HCT116 (cell line): ENCODE data around the gene WDR27. TPM values are rescaled to one million over a fixed set of nuclear protein-coding genes. Genes with fewer than 3 reads are reported as not detected.

Experiments
- ATAC-seq: fragments of 200-7000 bp; cut with Tn5 transposase; 2 replicates; pipeline ENCODE4 v1.9.1; 2020; ENCODE audit warnings: mild to moderate bottlenecking, moderate library complexity
- BruUV-seq: library from RNA; stranded (reverse); fragments of 400-500 nt; replicated peaks from 2 replicates; lab custom pipeline; 2021; lab: Mats Ljungman, UMichigan
- CTCF ChIA-PET: fragments of 300-600 bp; sonication (Branson Sonifier 250); formaldehyde crosslinking; loops from one replicate; lab custom pipeline; 2021; ENCODE audit warnings: antibody characterized with exemption; lab: Charles Lee
- POLR2A ChIA-PET: fragments of 300-600, 350-600 bp; sonication (Branson Sonifier 250); formaldehyde crosslinking; loops from one replicate; lab custom pipeline; 2021; ENCODE audit warnings: antibody characterized with exemption; lab: Charles Lee
- RAD21 ChIA-PET, 2 experiments: fragments of 300-600 bp; sonication (Branson Sonifier 250); formaldehyde crosslinking; loops; one replicate each; lab custom pipeline; 2023; ENCODE audit warnings: low total read pairs in 2 of 2; ENCODE audit not compliant: uncharacterized antibody in 2 of 2, unreplicated experiment in 2 of 2, low non-redundant PET in 1 of 2; lab: Charles Lee
- DNase-seq: peaks from one replicate; pipeline ENCODE4 v3.0.0-alpha.2; 2010; ENCODE audit warnings: low read depth, low spot score
- H2AFZ ChIP-seq: fragments of 200-600 bp; shearing (Covaris generic), sonication (generic); 2 replicates; pipeline ENCODE4 v1.6.1; 2017; ENCODE audit warnings: low read depth, mixed run types, mixed read lengths, antibody characterized with exemption, low read length; ENCODE audit not compliant: poor library complexity, severe bottlenecking
- H3K27ac ChIP-seq: 2 replicates; pipeline ENCODE4 v1.5.1; 2012; ENCODE audit warnings: low read depth, low read length
- H3K27me3 ChIP-seq: fragments of 200-600 bp; sonication (generic); 2 replicates; pipeline ENCODE4 v1.6.1; 2016; ENCODE audit warnings: mixed run types, low read length, mixed read lengths; ENCODE audit not compliant: insufficient read depth
- H3K36me3 ChIP-seq, 2 experiments: fragments of 200-500 bp in 1 of 2; fragments of 200-600 bp in 1 of 2; sonication (Bioruptor generic) in 1 of 2; sonication (generic) in 1 of 2; 2 replicates each; pipeline versions ENCODE4 v1.5.1 to v1.6.1; 2014 to 2016; ENCODE audit warnings: low read length in 2 of 2, inconsistent platforms in 1 of 2, mixed read lengths in 1 of 2, mixed run types in 1 of 2; ENCODE audit not compliant: insufficient read depth in 2 of 2, control insufficient read depth in 1 of 2
- H3K4me1 ChIP-seq, 2 experiments: fragments of 200-600 bp in 1 of 2; sonication (generic) in 1 of 2; 2 replicates each; pipeline versions ENCODE4 v1.5.1 to v1.6.1; 2012 to 2017; ENCODE audit warnings: low read length in 2 of 2, inconsistent platforms in 1 of 2, mild to moderate bottlenecking in 1 of 2, mixed read lengths in 1 of 2, mixed run types in 1 of 2, moderate library complexity in 1 of 2; ENCODE audit not compliant: insufficient read depth in 2 of 2, control insufficient read depth in 1 of 2
- H3K4me2 ChIP-seq: fragments of 200-600 bp; sonication (generic); 2 replicates; pipeline ENCODE4 v1.6.1; 2017; ENCODE audit warnings: mixed run types, low read length, mixed read lengths
- H3K4me3 ChIP-seq, 2 experiments: fragments of 200-600 bp in 1 of 2; sonication (generic) in 1 of 2; replicated peaks in 1 of 2; 2 replicates each; pipeline ENCODE4 v1.5.1; 2011 to 2016; ENCODE audit warnings: low read length in 2 of 2, control low read depth in 1 of 2, low read depth in 1 of 2, mild to moderate bottlenecking in 1 of 2, mixed read lengths in 1 of 2, mixed run types in 1 of 2
- H3K79me2 ChIP-seq: fragments of 200-600 bp; sonication (generic); 2 replicates; pipeline ENCODE4 v1.6.1; 2017; ENCODE audit warnings: mild to moderate bottlenecking, mixed run types, low read length, moderate library complexity, mixed read lengths; ENCODE audit not compliant: insufficient read depth
- H3K9ac ChIP-seq: fragments of 200-600 bp; sonication (generic); 2 replicates; pipeline ENCODE4 v1.6.1; 2016; ENCODE audit warnings: low read length, mixed read lengths
- H3K9me2 ChIP-seq: fragments of 200-600 bp; sonication (generic), shearing (Covaris generic); 2 replicates; pipeline ENCODE4 v1.6.1; 2017; ENCODE audit warnings: mixed run types, mild to moderate bottlenecking, moderate library complexity; ENCODE audit not compliant: insufficient read depth
- H3K9me3 ChIP-seq, 2 experiments: fragments of 200-500 bp in 1 of 2; fragments of 200-600 bp in 1 of 2; sonication (Bioruptor generic) in 1 of 2; sonication (generic) in 1 of 2; 2 replicates each; pipeline ENCODE4 v1.6.1; 2014 to 2017; ENCODE audit warnings: low read length in 2 of 2, mixed read lengths in 2 of 2, inconsistent platforms in 1 of 2, low read depth in 1 of 2, mild to moderate bottlenecking in 1 of 2, mixed run types in 1 of 2, moderate library complexity in 1 of 2; ENCODE audit not compliant: control insufficient read depth in 1 of 2, insufficient read depth in 1 of 2
- H4K20me1 ChIP-seq: fragments of 200-600 bp; sonication (generic), shearing (Covaris generic); 2 replicates; pipeline ENCODE4 v1.6.1; 2017; ENCODE audit warnings: mixed run types, mild to moderate bottlenecking, moderate library complexity; ENCODE audit not compliant: insufficient read depth
- CBX3 ChIP-seq: IDR thresholded peaks from 2 replicates; pipeline ENCODE4 v1.6.1; 2012; ENCODE audit warnings: low read depth
- CEBPB ChIP-seq: IDR thresholded peaks from 2 replicates; pipeline ENCODE4 v1.6.1; 2012; ENCODE audit warnings: low read depth
- CTCF ChIP-seq, 3 experiments: fragments of 200-600 bp in 1 of 3; sonication (generic) in 1 of 3; IDR thresholded peaks in 2 of 3; conservative IDR thresholded peaks in 1 of 3; 2 replicates each; pipeline ENCODE4 v1.5.1; 2012 to 2017; ENCODE audit warnings: low read depth in 2 of 3, low read length in 2 of 3, antibody characterized with exemption in 1 of 3, borderline replicate concordance in 1 of 3, control low read depth in 1 of 3, mild to moderate bottlenecking in 1 of 3, mixed read lengths in 1 of 3, mixed run types in 1 of 3, moderate library complexity in 1 of 3; ENCODE audit not compliant: insufficient read depth in 1 of 3
- EGR1 ChIP-seq: IDR thresholded peaks from 2 replicates; pipeline ENCODE4 v1.6.1; 2012; ENCODE audit warnings: low read depth
- FOSL1 ChIP-seq: IDR thresholded peaks from 2 replicates; pipeline ENCODE4 v1.6.1; 2012; ENCODE audit warnings: low read depth
- REST ChIP-seq: IDR thresholded peaks from 2 replicates; pipeline ENCODE4 v1.6.1; 2012; ENCODE audit warnings: low read depth
- SIN3A ChIP-seq: IDR thresholded peaks from 2 replicates; pipeline ENCODE4 v1.6.1; 2012; ENCODE audit warnings: low read depth
- SP1 ChIP-seq: IDR thresholded peaks from 2 replicates; pipeline ENCODE4 v1.6.1; 2012; ENCODE audit warnings: low read depth
- SRF ChIP-seq: IDR thresholded peaks from 2 replicates; pipeline ENCODE4 v1.6.1; 2012; ENCODE audit warnings: low read depth
- ZBTB33 ChIP-seq: IDR thresholded peaks from 2 replicates; pipeline ENCODE4 v1.6.1; 2011; ENCODE audit warnings: mild to moderate bottlenecking, low read length, moderate library complexity; ENCODE audit not compliant: insufficient replicate concordance; ENCODE audit errors: extremely low read depth
- intact Hi-C: fragments of 100-400 bp; cut with micrococcal nuclease; formaldehyde crosslinking; loops from 2 replicates; pipeline ENCODE4 v1.10.0; 2022
- total RNA-seq: library from RNA; stranded (reverse); gene quantifications from one replicate; pipeline ENCODE4 v1.2.1, GENCODE V29; 2021; ENCODE audit not compliant: unreplicated experiment
- TF ChIP-seq, protein P1 (sequence below): IDR thresholded peaks from 2 replicates; pipeline ENCODE4 v1.6.1; 2012

Gene WDR27
- total RNA-seq, 1 experiment from 2014 or later, result 60.6 TPM

GRCh38 chr6:169416249-169416648 is 285.6 kb downstream of the WDR27 start:
- H3K4me3 ChIP-seq, result no peak overlapping the region
- H3K9me3 ChIP-seq, result peaks cover 5 to 7% of the 10 kb centered on the region in 2 experiments; a peak in 3 of 4 replicates
- no TSS peak for BruUV-seq
- H3K36me3 ChIP-seq, result no peaks in the 10 kb centered on the region
- ChIA-PET RAD21 (no interaction called here), CTCF (no interaction called here), POLR2A (no interaction called here)
- DNase-seq (no peak), ATAC-seq (no peak)
- H2AFZ ChIP-seq, result no peak overlapping the region
- no peak overlapping the region for H3K9ac ChIP-seq
- H3K4me2 ChIP-seq, result no peak overlapping the region
- no peaks in the 10 kb centered on the region for H3K79me2 ChIP-seq
- intact Hi-C loops, result no loop called here
- TF ChIP-seq EGR1 (no peak), SIN3A (no peak), FOSL1 (no peak), CEBPB (no peak)
- no peaks in the 10 kb centered on the region for H4K20me1 ChIP-seq
- H3K9me2 ChIP-seq, result no peaks in the 10 kb centered on the region
- H3K27ac ChIP-seq, result no peak overlapping the region
- no peaks in the 10 kb centered on the region for H3K4me1 ChIP-seq
- no peaks in the 10 kb centered on the region for H3K27me3 ChIP-seq

DNA sequence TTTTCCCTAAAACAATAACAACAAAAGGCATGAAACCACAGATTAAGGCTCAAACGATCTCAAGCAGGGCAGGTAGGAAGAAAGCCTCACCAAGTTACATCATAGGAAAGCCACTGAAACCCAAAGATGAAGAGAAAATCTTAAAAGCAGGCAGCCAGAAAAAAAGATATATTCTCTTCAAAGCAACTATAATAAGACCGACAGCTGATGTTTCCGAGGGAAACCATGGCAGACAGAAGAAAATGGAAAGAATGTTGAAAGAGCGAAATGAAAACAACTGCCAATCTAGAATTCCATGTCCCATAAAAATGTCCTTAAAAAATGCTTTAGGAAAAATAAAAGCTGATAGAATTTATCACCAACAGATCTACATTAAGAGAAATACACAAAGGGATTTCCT is 286.6 kb downstream of the WDR27 start:
- Histone ChIP-seq H3K9me3 (peaks cover 5 to 7% of the 10 kb centered on the region in 2 experiments; a peak in 3 of 4 replicates), H3K4me2 (no peak overlapping the region), H3K79me2 (no peaks in the 10 kb centered on the region), H3K4me1 (no peaks in the 10 kb centered on the region), H4K20me1 (no peaks in the 10 kb centered on the region), H3K36me3 (no peaks in the 10 kb centered on the region), H3K9me2 (no peaks in the 10 kb centered on the region), H2AFZ (no peak overlapping the region), H3K27ac (no peak overlapping the region), H3K4me3 (no peak overlapping the region), H3K9ac (no peak overlapping the region), H3K27me3 (no peaks in the 10 kb centered on the region)
- ATAC-seq, result no peak
- TF ChIP-seq, protein P1, sequence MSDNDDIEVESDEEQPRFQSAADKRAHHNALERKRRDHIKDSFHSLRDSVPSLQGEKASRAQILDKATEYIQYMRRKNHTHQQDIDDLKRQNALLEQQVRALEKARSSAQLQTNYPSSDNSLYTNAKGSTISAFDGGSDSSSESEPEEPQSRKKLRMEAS, result no peak
- no peak for TF ChIP-seq SRF
- no peak for TF ChIP-seq REST
- TF ChIP-seq CEBPB, result 0 out of 2 replicates have a peak, but pooled peaks have one; percentile 20
- peak; percentile 71; the same call in 1 of the 2 replicates for TF ChIP-seq CBX3
- TF ChIP-seq EGR1, result no peak
- no peak for TF ChIP-seq SP1
- TF ChIP-seq ZBTB33, result no peak
- no peak for TF ChIP-seq CTCF (IDR thresholded peaks at IDR 0.05 in 2 of 3, conservative IDR thresholded peaks at IDR 0.05 in 1 of 3; ENCODE audit: borderline replicate concordance in 1 of 3, insufficient read depth in 1 of 3, low read depth in 2 of 3, low read length in 2 of 3)
- no peak for DNase-seq
- POLR2A ChIA-PET, result no interaction called here
- no TSS peak for BruUV-seq
- RAD21 ChIA-PET, result no interaction called here
- CTCF ChIA-PET, result no interaction called here
- intact Hi-C loops, result no loop called here
